SW 1271 (cell line): Measurements from ENCODE around the gene NUP62.
"Not testable (repeated sequence)": the region's sequence is repeated elsewhere in the genome, so short reads cannot be mapped to it uniquely, and the experiment has no call there.

Experiments
- DNase-seq, 2 experiments: peaks; one replicate each; lab custom pipeline; 2025; lab: John Stamatoyannopoulos, UW

NUP62 gene

DNA sequence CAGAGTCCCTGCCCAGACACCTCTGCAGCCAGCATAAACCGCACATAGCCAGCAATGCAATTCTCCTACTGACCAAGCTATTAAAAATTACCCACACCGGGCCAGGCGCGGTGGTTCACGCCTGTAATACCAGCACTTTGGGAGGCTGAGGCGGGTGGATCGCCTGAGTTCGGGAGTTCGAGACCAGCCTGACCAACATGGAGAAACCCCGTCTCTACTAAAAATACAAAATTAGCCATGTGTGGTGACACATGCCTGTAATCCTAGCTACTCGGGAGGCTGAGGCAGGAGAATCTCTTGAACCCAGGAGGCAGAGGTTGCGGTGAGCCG lies 4.5 kb downstream of the NUP62 start:
- not testable (repeated sequence) for DNase-seq

GRCh38 chr19:49924004-49924880 lies 5.1 kb downstream of the NUP62 start:
- DNase-seq: no peak

- DNase-seq: no peak
These were observed 6.0 kb downstream of the NUP62 start for GRCh38 chr19:49923055-49924003.

GRCh38 chr19:49921871-49922795 lies 7.2 kb downstream of the NUP62 start:
- DNase-seq: no peak

DNA sequence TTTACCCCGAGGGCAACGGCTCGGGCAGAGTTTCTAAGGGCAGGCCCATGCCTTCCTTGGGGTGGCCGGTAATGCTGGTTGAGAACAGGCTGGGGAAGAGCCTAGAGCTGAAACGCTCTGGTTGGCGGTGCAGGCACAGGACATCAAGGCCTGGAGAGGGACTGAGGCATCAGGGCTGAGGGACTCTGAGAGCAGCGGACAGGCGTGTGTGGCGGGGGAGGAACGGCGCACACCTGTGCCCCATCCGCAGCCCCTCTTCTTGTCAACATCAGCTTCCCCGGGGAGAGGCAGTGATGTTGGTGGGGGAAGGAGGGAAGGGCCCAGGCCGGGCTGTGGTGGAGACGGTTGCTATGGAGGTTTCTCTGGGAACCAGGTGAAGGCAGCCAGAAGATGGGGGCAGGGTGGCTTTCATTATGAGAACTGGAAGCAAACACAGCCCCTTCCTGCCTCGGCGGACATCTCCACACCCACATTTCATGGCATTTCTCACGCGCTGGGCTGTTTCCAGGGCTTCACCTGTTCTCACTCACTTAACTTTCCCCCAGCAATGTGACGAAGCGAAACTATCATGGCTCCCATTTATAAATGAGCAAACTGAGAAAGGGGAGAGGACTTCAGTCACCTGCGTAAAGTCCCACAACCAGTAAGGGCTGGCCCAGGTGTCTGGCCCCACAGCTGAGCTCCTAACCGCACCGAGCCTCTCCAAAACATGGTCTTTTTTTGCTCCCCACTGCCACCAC lies 8.5 kb downstream of the NUP62 start:
- DNase-seq: no peak

DNA sequence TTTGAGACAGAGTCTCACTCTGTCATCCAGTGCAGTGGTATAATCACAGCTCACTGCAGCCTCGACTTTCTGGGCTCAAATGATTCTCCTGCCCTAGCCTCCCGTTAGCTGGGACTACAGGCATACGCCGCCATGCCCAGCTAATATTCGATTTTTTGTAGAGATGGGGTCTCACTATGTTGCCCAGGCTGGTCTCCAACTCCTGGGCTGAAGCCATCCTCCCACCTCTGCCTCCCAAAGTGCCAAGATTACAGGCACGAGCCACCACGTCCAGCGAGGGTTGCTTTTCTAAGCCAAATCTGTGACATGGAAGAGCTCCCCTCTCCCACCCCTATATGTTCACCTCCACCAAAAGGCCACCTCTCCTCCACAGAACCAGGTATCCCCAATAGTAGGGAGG lies 11.2 kb downstream of the NUP62 start:
- DNase-seq: no peak

GRCh38 chr19:49916839-49917733 lies 12.2 kb downstream of the NUP62 start:
- DNase-seq: no peak

GRCh38 chr19:49915271-49915670 lies 14.0 kb downstream of the NUP62 start:
- no peak for DNase-seq

- no peak for DNase-seq
These were observed 15.6 kb downstream of the NUP62 start for GRCh38 chr19:49913720-49914119.

GRCh38 chr19:49912965-49913685 lies 16.2 kb downstream of the NUP62 start:
- no peak for DNase-seq

- DNase-seq: no peak
These were observed 17.7 kb downstream of the NUP62 start for GRCh38 chr19:49911381-49912145.

- no peak for DNase-seq
These were observed 19.1 kb downstream of the NUP62 start for GRCh38 chr19:49910179-49910578.

GRCh38 chr19:49908480-49909420 lies 20.6 kb downstream of the NUP62 start:
- DNase-seq: no peak

DNA sequence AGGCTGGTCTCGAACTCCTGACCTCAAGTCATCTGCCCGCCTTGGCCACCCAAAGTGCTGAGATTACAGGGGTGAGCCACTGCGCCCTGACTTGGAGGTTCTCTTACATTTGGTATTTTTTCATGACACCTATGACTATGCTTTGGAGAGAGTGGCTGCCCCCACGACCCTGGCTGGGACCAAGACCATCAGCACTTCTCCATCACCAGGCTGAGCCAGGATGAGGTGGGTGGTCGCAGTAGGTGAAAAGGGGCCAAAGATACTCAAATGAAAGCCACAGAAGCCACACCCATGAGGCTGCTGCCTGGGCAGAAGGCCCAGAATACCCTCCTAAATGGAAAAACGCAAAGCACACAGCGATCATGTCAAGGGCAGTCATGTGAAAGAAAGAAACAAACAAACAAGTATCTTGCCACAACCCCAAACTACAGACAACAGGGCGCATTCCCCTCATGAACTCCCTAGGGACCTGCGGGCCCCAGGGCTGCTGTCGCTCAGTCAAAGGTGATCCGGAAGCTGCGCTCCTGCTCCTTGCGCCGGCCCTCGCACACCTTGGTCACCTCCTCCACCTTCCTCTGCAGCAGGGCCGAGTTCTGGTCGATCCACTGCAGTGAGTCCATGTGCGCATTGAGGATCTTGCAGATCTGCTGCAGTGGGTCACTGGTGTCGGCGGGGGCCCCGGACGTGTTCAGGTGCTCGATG lies 21.4 kb downstream of the NUP62 start:
- no peak for DNase-seq

DNA sequence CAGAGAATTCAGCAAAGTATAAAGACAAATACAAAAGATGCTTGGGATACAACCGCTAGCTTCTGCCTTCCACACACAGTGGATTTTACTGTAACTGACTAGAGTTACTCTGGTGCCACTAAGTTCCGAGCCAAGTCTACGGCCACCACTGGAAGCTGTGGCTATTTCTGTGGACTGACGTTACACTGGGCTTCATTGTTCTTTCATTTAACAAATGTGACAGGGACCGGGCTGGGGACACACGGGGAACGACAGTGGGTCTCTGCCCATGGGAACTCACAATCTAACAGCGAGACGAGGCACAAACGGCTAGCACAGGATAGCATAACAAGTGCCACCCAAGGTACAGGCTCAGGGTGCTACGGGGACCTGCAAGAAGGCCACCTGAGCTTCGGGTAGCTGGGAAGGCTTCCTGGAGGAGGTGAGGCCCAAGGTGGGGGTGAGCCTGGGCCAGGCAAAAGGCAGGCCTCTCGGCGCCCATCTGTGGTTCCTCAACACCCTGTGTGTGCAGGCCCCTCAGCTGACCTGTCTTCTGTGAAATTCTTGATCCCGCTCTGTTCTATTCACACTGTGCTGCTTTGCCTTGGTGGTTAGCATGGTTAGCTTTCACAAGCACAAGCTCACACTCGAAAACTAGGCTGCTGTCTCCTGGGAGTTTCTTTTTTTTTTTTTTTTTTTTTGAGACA lies 22.3 kb downstream of the NUP62 start:
- no peak for DNase-seq

- DNase-seq: no peak
These were observed 25.2 kb downstream of the NUP62 start for GRCh38 chr19:49904136-49904535.
